WTC11 (cell line): ENCODE results near the gene PPP2R1B. TPM values are rescaled to one million over a fixed set of nuclear protein-coding genes. Genes with fewer than 3 reads are reported as not detected.

Source experiments
- ATAC-seq: fragments of 200-7000 bp; cut with Tn5 transposase; 2 replicates; pipeline ENCODE4 v1.10.0; 2021; ENCODE audit warnings: mild to moderate bottlenecking, moderate library complexity
- CTCF ChIA-PET: fragments of 300-600 bp; sonication (Branson Sonifier 250); formaldehyde crosslinking; loops from one replicate; lab custom pipeline; 2021; ENCODE audit warnings: antibody characterized with exemption; lab: Charles Lee
- POLR2A ChIA-PET: fragments of 350-600 bp; sonication (Branson Sonifier 250); formaldehyde crosslinking; loops from one replicate; lab custom pipeline; 2021; ENCODE audit warnings: antibody characterized with exemption; lab: Charles Lee
- DNase-seq: peaks from one replicate; pipeline ENCODE4 v3.0.0; 2021; ENCODE audit warnings: low spot score
- H3K27ac Mint-ChIP-seq: 2 replicates; pipeline ENCODE4 v1.8.0; 2021; ENCODE audit warnings: mixed read lengths
- H3K27me3 Mint-ChIP-seq: 2 replicates; pipeline ENCODE4 v1.8.0; 2021; ENCODE audit warnings: low read depth, mild to moderate bottlenecking, moderate library complexity, mixed read lengths
- H3K36me3 Mint-ChIP-seq: 2 replicates; pipeline ENCODE4 v1.8.0; 2021; ENCODE audit warnings: mixed read lengths
- H3K4me1 Mint-ChIP-seq: 2 replicates; pipeline ENCODE4 v1.8.0; 2022; ENCODE audit warnings: mixed read lengths
- H3K4me3 Mint-ChIP-seq: 2 replicates; pipeline ENCODE4 v1.8.0; 2021; ENCODE audit warnings: mild to moderate bottlenecking, moderate library complexity, mixed read lengths
- H3K9me3 Mint-ChIP-seq: 2 replicates; pipeline ENCODE4 v1.8.0; 2021; ENCODE audit warnings: mixed read lengths
- CREM ChIP-seq: sonication (generic); formaldehyde crosslinking; IDR thresholded peaks from 2 replicates; pipeline ENCODE4 v1.8.1; 2022; ENCODE audit warnings: mild to moderate bottlenecking, missing genetic modification reagents, moderate library complexity
- ESRRA ChIP-seq: sonication (generic); formaldehyde crosslinking; IDR thresholded peaks from 2 replicates; pipeline ENCODE4 v1.8.1; 2022; ENCODE audit warnings: mild to moderate bottlenecking, missing genetic modification reagents, borderline replicate concordance
- FOXK1 ChIP-seq: sonication (generic); formaldehyde crosslinking; IDR thresholded peaks from 2 replicates; pipeline ENCODE4 v1.8.0; 2022; ENCODE audit warnings: mild to moderate bottlenecking, moderate library complexity, missing genetic modification reagents
- GTF2I ChIP-seq: fragments of 250-450 bp; sonication (Bioruptor Pico); conservative IDR thresholded peaks from 2 replicates; pipeline ENCODE4 v1.4.0; 2021; ENCODE audit warnings: mild to moderate bottlenecking
- NR2C2 ChIP-seq: sonication (generic); formaldehyde crosslinking; IDR thresholded peaks from 2 replicates; pipeline ENCODE4 v1.8.0; 2022; ENCODE audit warnings: mild to moderate bottlenecking, missing genetic modification reagents
- NR3C1 ChIP-seq: sonication (generic); formaldehyde crosslinking; conservative IDR thresholded peaks from 2 replicates; pipeline ENCODE4 v1.8.1; 2023; ENCODE audit warnings: low read depth, mild to moderate bottlenecking, missing genetic modification reagents
- SOX15 ChIP-seq: fragments of 250-450 bp; sonication (Bioruptor Pico); IDR thresholded peaks from 2 replicates; pipeline ENCODE4 v1.9.0; 2021; ENCODE audit warnings: mild to moderate bottlenecking
- SP1 ChIP-seq: sonication (generic); formaldehyde crosslinking; conservative IDR thresholded peaks from 2 replicates; pipeline ENCODE4 v1.8.1; 2022; ENCODE audit warnings: missing genetic modification reagents
- TP53 ChIP-seq: sonication (generic); formaldehyde crosslinking; IDR thresholded peaks from 2 replicates; pipeline ENCODE4 v1.8.1; 2023; ENCODE audit warnings: mild to moderate bottlenecking, missing genetic modification reagents
- ZNF219 ChIP-seq: sonication (generic); formaldehyde crosslinking; IDR thresholded peaks from 2 replicates; pipeline ENCODE4 v1.8.0; 2023; ENCODE audit warnings: missing genetic modification reagents, mild to moderate bottlenecking, borderline replicate concordance
- ZNF396 ChIP-seq: fragments of 250-450 bp; sonication (Bioruptor Pico); IDR thresholded peaks from 2 replicates; pipeline ENCODE4 v1.8.0; 2021; ENCODE audit warnings: mild to moderate bottlenecking, moderate library complexity, borderline replicate concordance
- total RNA-seq: library from RNA; stranded (reverse); gene quantifications from 3 replicates; pipeline ENCODE4 v1.2.3, GENCODE V29; 2021
- TF ChIP-seq, protein P1 (sequence below): fragments of 250-450 bp; sonication (Bioruptor Pico); IDR thresholded peaks from 2 replicates; pipeline ENCODE4 v2.1.2; 2022; ENCODE audit warnings: mild to moderate bottlenecking, moderate library complexity
- TF ChIP-seq, protein P2 (sequence below): fragments of 250-450 bp; sonication (Bioruptor Pico); IDR thresholded peaks from 2 replicates; pipeline ENCODE4 v1.9.0; 2021; ENCODE audit warnings: mild to moderate bottlenecking
- TF ChIP-seq, protein P3 (sequence below): sonication (generic); formaldehyde crosslinking; IDR thresholded peaks from 2 replicates; pipeline ENCODE4 v1.8.0; 2023; ENCODE audit warnings: missing genetic modification reagents, mild to moderate bottlenecking, borderline replicate concordance
- TF ChIP-seq, protein P4 (sequence below): sonication (generic); formaldehyde crosslinking; IDR thresholded peaks from 2 replicates; pipeline ENCODE4 v1.8.0; 2023; ENCODE audit warnings: mild to moderate bottlenecking, missing genetic modification reagents
- TF ChIP-seq, protein P5 (sequence below): sonication (generic); formaldehyde crosslinking; IDR thresholded peaks from 2 replicates; pipeline ENCODE4 v1.8.1; 2023; ENCODE audit warnings: mild to moderate bottlenecking, moderate library complexity, missing genetic modification reagents
- TF ChIP-seq, protein P6 (sequence below): fragments of 250-450 bp; sonication (Bioruptor Pico); IDR thresholded peaks from 2 replicates; pipeline ENCODE4 v1.9.0; 2021; ENCODE audit warnings: mild to moderate bottlenecking

The PPP2R1B gene
- total RNA-seq, 1 experiment from 2014 or later: 87.7 TPM

DNA sequence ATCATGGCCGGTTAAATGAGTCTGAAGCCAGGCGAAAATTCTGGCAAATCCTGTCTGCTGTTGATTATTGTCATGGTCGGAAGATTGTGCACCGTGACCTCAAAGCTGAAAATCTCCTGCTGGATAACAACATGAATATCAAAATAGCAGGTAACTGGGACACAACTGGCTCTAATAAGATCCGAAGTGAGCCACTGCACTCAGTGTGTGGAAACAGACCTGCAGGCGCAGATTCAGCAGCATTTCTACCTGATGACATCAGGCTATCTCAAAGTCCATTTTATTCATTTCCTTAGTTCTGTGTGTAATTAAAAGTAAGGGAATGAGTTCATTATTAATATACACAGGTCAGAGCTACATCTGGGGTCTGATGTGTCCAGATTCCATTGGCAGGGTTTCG lies 78.2 kb downstream of the PPP2R1B start:
- ATAC-seq: no peak
- no peaks in the 10 kb centered on the region for H3K4me1 Mint-ChIP-seq
- no peaks in the 10 kb centered on the region for H3K9me3 Mint-ChIP-seq
- DNase-seq: no peak
- no peak overlapping the region for H3K27ac Mint-ChIP-seq
- TF ChIP-seq NR3C1 (CRISPR knock-in tag) (no peak), SOX15 (no peak), ESRRA (CRISPR knock-in tag) (no peak), CREM (CRISPR knock-in tag) (no peak), ZNF396 (CRISPR knock-in tag) (no peak), NR2C2 (CRISPR knock-in tag) (no peak), TP53 (no peak), SP1 (CRISPR knock-in tag) (no peak), FOXK1 (no peak), GTF2I (CRISPR knock-in tag) (no peak), ZNF219 (CRISPR knock-in tag) (no peak)
- TF ChIP-seq, protein P1, sequence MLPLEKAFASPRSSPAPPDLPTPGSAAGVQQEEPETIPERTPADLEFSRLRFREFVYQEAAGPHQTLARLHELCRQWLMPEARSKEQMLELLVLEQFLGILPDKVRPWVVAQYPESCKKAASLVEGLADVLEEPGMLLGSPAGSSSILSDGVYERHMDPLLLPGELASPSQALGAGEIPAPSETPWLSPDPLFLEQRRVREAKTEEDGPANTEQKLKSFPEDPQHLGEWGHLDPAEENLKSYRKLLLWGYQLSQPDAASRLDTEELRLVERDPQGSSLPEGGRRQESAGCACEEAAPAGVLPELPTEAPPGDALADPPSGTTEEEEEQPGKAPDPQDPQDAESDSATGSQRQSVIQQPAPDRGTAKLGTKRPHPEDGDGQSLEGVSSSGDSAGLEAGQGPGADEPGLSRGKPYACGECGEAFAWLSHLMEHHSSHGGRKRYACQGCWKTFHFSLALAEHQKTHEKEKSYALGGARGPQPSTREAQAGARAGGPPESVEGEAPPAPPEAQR (CRISPR knock-in tag): no peak
- TF ChIP-seq, protein P2, sequence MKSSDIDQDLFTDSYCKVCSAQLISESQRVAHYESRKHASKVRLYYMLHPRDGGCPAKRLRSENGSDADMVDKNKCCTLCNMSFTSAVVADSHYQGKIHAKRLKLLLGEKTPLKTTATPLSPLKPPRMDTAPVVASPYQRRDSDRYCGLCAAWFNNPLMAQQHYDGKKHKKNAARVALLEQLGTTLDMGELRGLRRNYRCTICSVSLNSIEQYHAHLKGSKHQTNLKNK (CRISPR knock-in tag): no peak
- TF ChIP-seq, protein P3, sequence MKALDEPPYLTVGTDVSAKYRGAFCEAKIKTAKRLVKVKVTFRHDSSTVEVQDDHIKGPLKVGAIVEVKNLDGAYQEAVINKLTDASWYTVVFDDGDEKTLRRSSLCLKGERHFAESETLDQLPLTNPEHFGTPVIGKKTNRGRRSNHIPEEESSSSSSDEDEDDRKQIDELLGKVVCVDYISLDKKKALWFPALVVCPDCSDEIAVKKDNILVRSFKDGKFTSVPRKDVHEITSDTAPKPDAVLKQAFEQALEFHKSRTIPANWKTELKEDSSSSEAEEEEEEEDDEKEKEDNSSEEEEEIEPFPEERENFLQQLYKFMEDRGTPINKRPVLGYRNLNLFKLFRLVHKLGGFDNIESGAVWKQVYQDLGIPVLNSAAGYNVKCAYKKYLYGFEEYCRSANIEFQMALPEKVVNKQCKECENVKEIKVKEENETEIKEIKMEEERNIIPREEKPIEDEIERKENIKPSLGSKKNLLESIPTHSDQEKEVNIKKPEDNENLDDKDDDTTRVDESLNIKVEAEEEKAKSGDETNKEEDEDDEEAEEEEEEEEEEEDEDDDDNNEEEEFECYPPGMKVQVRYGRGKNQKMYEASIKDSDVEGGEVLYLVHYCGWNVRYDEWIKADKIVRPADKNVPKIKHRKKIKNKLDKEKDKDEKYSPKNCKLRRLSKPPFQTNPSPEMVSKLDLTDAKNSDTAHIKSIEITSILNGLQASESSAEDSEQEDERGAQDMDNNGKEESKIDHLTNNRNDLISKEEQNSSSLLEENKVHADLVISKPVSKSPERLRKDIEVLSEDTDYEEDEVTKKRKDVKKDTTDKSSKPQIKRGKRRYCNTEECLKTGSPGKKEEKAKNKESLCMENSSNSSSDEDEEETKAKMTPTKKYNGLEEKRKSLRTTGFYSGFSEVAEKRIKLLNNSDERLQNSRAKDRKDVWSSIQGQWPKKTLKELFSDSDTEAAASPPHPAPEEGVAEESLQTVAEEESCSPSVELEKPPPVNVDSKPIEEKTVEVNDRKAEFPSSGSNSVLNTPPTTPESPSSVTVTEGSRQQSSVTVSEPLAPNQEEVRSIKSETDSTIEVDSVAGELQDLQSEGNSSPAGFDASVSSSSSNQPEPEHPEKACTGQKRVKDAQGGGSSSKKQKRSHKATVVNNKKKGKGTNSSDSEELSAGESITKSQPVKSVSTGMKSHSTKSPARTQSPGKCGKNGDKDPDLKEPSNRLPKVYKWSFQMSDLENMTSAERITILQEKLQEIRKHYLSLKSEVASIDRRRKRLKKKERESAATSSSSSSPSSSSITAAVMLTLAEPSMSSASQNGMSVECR (CRISPR knock-in tag): no peak
- TF ChIP-seq, protein P4, sequence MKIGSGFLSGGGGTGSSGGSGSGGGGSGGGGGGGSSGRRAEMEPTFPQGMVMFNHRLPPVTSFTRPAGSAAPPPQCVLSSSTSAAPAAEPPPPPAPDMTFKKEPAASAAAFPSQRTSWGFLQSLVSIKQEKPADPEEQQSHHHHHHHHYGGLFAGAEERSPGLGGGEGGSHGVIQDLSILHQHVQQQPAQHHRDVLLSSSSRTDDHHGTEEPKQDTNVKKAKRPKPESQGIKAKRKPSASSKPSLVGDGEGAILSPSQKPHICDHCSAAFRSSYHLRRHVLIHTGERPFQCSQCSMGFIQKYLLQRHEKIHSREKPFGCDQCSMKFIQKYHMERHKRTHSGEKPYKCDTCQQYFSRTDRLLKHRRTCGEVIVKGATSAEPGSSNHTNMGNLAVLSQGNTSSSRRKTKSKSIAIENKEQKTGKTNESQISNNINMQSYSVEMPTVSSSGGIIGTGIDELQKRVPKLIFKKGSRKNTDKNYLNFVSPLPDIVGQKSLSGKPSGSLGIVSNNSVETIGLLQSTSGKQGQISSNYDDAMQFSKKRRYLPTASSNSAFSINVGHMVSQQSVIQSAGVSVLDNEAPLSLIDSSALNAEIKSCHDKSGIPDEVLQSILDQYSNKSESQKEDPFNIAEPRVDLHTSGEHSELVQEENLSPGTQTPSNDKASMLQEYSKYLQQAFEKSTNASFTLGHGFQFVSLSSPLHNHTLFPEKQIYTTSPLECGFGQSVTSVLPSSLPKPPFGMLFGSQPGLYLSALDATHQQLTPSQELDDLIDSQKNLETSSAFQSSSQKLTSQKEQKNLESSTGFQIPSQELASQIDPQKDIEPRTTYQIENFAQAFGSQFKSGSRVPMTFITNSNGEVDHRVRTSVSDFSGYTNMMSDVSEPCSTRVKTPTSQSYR (CRISPR knock-in tag): no peak
- TF ChIP-seq, protein P5, sequence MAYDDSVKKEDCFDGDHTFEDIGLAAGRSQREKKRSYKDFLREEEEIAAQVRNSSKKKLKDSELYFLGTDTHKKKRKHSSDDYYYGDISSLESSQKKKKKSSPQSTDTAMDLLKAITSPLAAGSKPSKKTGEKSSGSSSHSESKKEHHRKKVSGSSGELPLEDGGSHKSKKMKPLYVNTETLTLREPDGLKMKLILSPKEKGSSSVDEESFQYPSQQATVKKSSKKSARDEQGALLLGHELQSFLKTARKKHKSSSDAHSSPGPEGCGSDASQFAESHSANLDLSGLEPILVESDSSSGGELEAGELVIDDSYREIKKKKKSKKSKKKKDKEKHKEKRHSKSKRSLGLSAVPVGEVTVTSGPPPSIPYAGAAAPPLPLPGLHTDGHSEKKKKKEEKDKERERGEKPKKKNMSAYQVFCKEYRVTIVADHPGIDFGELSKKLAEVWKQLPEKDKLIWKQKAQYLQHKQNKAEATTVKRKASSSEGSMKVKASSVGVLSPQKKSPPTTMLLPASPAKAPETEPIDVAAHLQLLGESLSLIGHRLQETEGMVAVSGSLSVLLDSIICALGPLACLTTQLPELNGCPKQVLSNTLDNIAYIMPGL: no peak
- TF ChIP-seq, protein P6, sequence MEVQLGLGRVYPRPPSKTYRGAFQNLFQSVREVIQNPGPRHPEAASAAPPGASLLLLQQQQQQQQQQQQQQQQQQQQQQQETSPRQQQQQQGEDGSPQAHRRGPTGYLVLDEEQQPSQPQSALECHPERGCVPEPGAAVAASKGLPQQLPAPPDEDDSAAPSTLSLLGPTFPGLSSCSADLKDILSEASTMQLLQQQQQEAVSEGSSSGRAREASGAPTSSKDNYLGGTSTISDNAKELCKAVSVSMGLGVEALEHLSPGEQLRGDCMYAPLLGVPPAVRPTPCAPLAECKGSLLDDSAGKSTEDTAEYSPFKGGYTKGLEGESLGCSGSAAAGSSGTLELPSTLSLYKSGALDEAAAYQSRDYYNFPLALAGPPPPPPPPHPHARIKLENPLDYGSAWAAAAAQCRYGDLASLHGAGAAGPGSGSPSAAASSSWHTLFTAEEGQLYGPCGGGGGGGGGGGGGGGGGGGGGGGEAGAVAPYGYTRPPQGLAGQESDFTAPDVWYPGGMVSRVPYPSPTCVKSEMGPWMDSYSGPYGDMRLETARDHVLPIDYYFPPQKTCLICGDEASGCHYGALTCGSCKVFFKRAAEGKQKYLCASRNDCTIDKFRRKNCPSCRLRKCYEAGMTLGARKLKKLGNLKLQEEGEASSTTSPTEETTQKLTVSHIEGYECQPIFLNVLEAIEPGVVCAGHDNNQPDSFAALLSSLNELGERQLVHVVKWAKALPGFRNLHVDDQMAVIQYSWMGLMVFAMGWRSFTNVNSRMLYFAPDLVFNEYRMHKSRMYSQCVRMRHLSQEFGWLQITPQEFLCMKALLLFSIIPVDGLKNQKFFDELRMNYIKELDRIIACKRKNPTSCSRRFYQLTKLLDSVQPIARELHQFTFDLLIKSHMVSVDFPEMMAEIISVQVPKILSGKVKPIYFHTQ (CRISPR knock-in tag): no peak
- ChIA-PET POLR2A (no interaction called here), CTCF (no interaction called here)
- no peaks in the 10 kb centered on the region for H3K27me3 Mint-ChIP-seq
- no peaks in the 10 kb centered on the region for H3K36me3 Mint-ChIP-seq
- no peak overlapping the region for H3K4me3 Mint-ChIP-seq
